K562 (cell line): ENCODE results near the gene AMIGO1. TPM values are rescaled to one million over a fixed set of nuclear protein-coding genes. Genes with fewer than 3 reads are reported as not detected.

Experiments
- CREB1 ChIP-seq, 2 experiments: sonication (generic) in 1 of 2; formaldehyde crosslinking in 1 of 2; IDR thresholded peaks; 2 replicates each; pipeline versions ENCODE4 v1.6.1 to v1.8.0; 2012 to 2022; ENCODE audit warnings: inconsistent platforms in 1 of 2, mild to moderate bottlenecking in 1 of 2, missing genetic modification reagents in 1 of 2, moderate library complexity in 1 of 2
- CREM ChIP-seq: IDR thresholded peaks from 2 replicates; pipeline ENCODE4 v1.6.1; 2014; ENCODE audit warnings: antibody characterized with exemption, low read depth
- DLX4 ChIP-seq: fragments of 250-450 bp; sonication (Bioruptor Pico); IDR thresholded peaks from 2 replicates; pipeline ENCODE4 v1.6.1; 2021; ENCODE audit warnings: mild to moderate bottlenecking
- EP300 ChIP-seq: IDR thresholded peaks from 2 replicates; pipeline ENCODE4 v1.6.1; 2012; ENCODE audit warnings: low read length, improper control_type of control experiment
- FOXJ2 ChIP-seq: fragments of 200-800 bp; sonication (Bioruptor generic); IDR thresholded peaks from 2 replicates; pipeline ENCODE4 v1.6.1; 2016; ENCODE audit warnings: missing genetic modification characterization, missing compliant biosample characterization
- FOXK2 ChIP-seq, 2 experiments: fragments of 450-650 bp; IDR thresholded peaks in 1 of 2; conservative IDR thresholded peaks in 1 of 2; 2 replicates each; pipeline ENCODE4 v1.6.1; 2016; ENCODE audit warnings: low read depth in 2 of 2, mild to moderate bottlenecking in 1 of 2
- MTA2 ChIP-seq: fragments of 450-650 bp; IDR thresholded peaks from 2 replicates; pipeline ENCODE4 v1.6.1; 2016; ENCODE audit warnings: low read depth
- MTF1 ChIP-seq: fragments of 250-450 bp; sonication (Bioruptor Pico); IDR thresholded peaks from 2 replicates; pipeline ENCODE4 v1.9.0; 2021; ENCODE audit warnings: moderate library complexity, mild to moderate bottlenecking, inconsistent platforms, borderline replicate concordance
- PHTF2 ChIP-seq: fragments of 250-450 bp; sonication (Bioruptor Pico); IDR thresholded peaks from 2 replicates; pipeline ENCODE4 v1.5.0; 2021; ENCODE audit warnings: mild to moderate bottlenecking
- ZBTB26 ChIP-seq: fragments of 450-650 bp; formaldehyde crosslinking; IDR thresholded peaks from 2 replicates; pipeline ENCODE4 v1.4.0; 2022; ENCODE audit warnings: missing genetic modification characterization
- ZNF407 ChIP-seq: fragments of 450-650 bp; IDR thresholded peaks from 2 replicates; pipeline ENCODE4 v1.6.1; 2016; ENCODE audit warnings: low read depth
- polyA plus RNA-seq, 8 experiments: library from polyadenylated mRNA; depleted of rRNA in 4 of 8; stranded (reverse) in 5 of 8; unstranded in 3 of 8; fragments of >200 nt; fragmentation: Nextera tagmentation in 2 of 8; fragmentation: Illumina TruSeq in 1 of 8; extraction: Ambion mirVana in 2 of 8; extraction: Trizol in 1 of 8; gene quantifications; 2 replicates each; pipeline versions ENCODE4 v1.2.1 to v1.2.3, GENCODE V29; 2011 to 2014; ENCODE audit warnings: inconsistent platforms in 1 of 8, missing spikeins in 1 of 8
- total RNA-seq, 7 experiments: library from RNA; depleted of rRNA in 6 of 7; stranded (reverse); fragments of >200 nt in 6 of 7; fragmentation: Illumina TruSeq in 2 of 7; extraction: Trizol in 2 of 7; gene quantifications; 2 replicates each; pipeline versions ENCODE4 v1.2.1 to v1.2.3, GENCODE V29; 2011 to 2021; ENCODE audit warnings: low replicate concordance in 1 of 7
- TF ChIP-seq, protein P1 (sequence below): conservative IDR thresholded peaks from 2 replicates; pipeline ENCODE4 v1.6.1; 2011; ENCODE audit warnings: low read depth, mild to moderate bottlenecking, low read length; ENCODE audit not compliant: control insufficient read depth
- TF ChIP-seq, protein P2 (sequence below): fragments of 450-650 bp; IDR thresholded peaks from one replicate; pipeline ENCODE4 v1.6.1; 2018; ENCODE audit warnings: mild to moderate bottlenecking, moderate library complexity; ENCODE audit not compliant: partially characterized antibody

AMIGO1 gene
- total and polyA plus RNA-seq, 9 of the 15 experiments (the other 6 are each of a cell fraction or from before 2014, with no cell fraction given), result 0.24 to 1.0 (median 0.54) TPM

DNA sequence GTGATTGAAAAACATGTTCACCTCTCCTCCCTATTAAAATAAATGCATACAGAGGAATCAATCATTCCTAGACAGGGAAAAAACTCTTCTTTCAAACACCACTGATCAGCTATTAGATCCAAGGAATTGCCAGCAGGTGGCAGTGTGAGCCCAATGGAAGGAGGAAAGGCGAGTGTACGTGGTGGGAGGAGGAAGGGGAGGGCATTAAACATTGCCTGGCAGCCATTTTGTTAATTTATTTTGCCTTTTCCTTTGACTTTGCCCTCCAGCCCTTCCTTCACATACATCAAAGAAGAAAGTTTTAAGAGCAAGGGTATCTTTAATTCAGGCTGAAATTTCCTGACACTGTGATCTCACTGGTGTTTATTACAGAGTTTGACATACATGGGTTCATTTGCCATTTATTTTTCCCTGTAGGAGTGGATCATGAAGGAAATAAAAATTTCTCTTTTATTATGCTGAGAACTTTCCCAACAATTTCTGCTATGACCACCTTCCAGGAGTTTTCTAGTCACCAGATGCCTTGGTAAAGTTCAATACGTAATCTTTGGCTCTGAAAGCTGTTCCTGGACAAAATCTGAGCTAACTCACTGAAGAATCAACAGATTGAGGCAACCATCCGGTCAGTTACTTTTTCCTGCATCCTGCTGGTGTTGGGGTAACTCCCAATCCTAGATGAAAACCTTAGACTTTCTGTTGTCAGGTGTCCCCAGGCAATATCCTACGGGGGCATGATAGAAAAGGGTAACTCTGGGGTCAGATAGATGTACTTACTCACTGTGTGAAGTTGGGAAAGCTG lies 37.0 kb upstream of the AMIGO1 start (continued):
- TF ChIP-seq EP300 (0 out of 2 replicates have a peak, but pooled peaks have one; percentile 40), DLX4 (no peak), MTF1 (CRISPR knock-in tag) (no peak), CREM (peak; percentile 59), MTA2 (no peak), PHTF2 (no peak), FOXK2 (conservative IDR thresholded peaks at IDR 0.05 in 1 of 2, IDR thresholded peaks at IDR 0.05 in 1 of 2; ENCODE audit: low read depth in 2 of 2) (peak; percentile 38 to 58; a peak in 3 of 4 replicates), FOXJ2 (no peak), ZNF407 (no peak), ZBTB26 (CRISPR knock-in tag) (no peak), CREB1 (IDR thresholded peaks at IDR 0.05) (no peak), CREB1 (CRISPR knock-in tag; IDR thresholded peaks at IDR 0.05) (no peak; the same call in 1 of the 2 replicates)
- TF ChIP-seq, protein P1, sequence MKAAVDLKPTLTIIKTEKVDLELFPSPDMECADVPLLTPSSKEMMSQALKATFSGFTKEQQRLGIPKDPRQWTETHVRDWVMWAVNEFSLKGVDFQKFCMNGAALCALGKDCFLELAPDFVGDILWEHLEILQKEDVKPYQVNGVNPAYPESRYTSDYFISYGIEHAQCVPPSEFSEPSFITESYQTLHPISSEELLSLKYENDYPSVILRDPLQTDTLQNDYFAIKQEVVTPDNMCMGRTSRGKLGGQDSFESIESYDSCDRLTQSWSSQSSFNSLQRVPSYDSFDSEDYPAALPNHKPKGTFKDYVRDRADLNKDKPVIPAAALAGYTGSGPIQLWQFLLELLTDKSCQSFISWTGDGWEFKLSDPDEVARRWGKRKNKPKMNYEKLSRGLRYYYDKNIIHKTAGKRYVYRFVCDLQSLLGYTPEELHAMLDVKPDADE, result no peak
- TF ChIP-seq, protein P2, sequence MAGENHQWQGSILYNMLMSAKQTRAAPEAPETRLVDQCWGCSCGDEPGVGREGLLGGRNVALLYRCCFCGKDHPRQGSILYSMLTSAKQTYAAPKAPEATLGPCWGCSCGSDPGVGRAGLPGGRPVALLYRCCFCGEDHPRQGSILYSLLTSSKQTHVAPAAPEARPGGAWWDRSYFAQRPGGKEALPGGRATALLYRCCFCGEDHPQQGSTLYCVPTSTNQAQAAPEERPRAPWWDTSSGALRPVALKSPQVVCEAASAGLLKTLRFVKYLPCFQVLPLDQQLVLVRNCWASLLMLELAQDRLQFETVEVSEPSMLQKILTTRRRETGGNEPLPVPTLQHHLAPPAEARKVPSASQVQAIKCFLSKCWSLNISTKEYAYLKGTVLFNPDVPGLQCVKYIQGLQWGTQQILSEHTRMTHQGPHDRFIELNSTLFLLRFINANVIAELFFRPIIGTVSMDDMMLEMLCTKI, result no peak
